Right lobe of liver (tissue), 4 donors: ENCODE results near the gene SEMA3C.

ENCODE experiments used
- POLR2A ChIP-seq: fragments of 450-650 bp; IDR thresholded peaks from one replicate; pipeline ENCODE4 v1.6.1; 2017; ENCODE audit warnings: antibody characterized with exemption, mild to moderate bottlenecking
- TF ChIP-seq, protein P1 (sequence below), 4 donors: fragments of 200-600 bp in 3 of 4; fragments of 450-650 bp in 1 of 4; IDR thresholded peaks; one replicate each; pipeline versions ENCODE4 v1.5.1 to v1.8.0; 2016 to 2022; ENCODE audit warnings: antibody characterized with exemption in 4 of 4, mild to moderate bottlenecking in 2 of 4
- donor health status: DM: no; HTN: no; CAD: no.
- donor health status: DM: no; HTN: no; CAD: no.
- donor health status: DM: no; HTN: yes; CAD: no.

- TF ChIP-seq, protein P1, sequence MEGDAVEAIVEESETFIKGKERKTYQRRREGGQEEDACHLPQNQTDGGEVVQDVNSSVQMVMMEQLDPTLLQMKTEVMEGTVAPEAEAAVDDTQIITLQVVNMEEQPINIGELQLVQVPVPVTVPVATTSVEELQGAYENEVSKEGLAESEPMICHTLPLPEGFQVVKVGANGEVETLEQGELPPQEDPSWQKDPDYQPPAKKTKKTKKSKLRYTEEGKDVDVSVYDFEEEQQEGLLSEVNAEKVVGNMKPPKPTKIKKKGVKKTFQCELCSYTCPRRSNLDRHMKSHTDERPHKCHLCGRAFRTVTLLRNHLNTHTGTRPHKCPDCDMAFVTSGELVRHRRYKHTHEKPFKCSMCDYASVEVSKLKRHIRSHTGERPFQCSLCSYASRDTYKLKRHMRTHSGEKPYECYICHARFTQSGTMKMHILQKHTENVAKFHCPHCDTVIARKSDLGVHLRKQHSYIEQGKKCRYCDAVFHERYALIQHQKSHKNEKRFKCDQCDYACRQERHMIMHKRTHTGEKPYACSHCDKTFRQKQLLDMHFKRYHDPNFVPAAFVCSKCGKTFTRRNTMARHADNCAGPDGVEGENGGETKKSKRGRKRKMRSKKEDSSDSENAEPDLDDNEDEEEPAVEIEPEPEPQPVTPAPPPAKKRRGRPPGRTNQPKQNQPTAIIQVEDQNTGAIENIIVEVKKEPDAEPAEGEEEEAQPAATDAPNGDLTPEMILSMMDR (IDR thresholded peaks at IDR 0.05), result no peak
- no peak for TF ChIP-seq POLR2A
These were observed 13.5 kb downstream of the SEMA3C start for GRCh38 chr7:80905334-80905733.
